ENCODE results near the gene SLC7A8.

Gene SLC7A8

DNA sequence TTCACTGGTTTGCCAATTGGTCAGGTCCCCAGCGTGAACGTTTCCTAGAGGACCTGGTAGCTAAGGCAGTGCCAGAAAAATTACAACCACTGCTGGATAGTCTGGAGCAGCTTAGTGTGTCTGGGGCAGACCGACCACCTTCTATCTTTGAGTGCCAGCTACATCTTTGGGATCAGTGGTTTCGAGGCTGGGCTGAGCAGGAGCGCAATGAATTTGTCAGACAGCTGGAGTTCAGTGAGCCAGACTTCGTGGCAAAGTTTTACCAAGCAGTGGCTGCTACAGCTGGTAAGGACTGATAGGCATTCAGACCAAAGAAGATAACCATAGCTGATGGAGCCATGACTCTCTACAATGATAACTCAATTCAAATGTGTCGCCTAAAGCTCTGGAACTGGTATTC is 85.7 kb downstream of the SLC7A8 start:
- in situ Hi-C loops (cut with HindIII; ENCODE audit: low sequenced_read_pairs) = no loop called here

DNA sequence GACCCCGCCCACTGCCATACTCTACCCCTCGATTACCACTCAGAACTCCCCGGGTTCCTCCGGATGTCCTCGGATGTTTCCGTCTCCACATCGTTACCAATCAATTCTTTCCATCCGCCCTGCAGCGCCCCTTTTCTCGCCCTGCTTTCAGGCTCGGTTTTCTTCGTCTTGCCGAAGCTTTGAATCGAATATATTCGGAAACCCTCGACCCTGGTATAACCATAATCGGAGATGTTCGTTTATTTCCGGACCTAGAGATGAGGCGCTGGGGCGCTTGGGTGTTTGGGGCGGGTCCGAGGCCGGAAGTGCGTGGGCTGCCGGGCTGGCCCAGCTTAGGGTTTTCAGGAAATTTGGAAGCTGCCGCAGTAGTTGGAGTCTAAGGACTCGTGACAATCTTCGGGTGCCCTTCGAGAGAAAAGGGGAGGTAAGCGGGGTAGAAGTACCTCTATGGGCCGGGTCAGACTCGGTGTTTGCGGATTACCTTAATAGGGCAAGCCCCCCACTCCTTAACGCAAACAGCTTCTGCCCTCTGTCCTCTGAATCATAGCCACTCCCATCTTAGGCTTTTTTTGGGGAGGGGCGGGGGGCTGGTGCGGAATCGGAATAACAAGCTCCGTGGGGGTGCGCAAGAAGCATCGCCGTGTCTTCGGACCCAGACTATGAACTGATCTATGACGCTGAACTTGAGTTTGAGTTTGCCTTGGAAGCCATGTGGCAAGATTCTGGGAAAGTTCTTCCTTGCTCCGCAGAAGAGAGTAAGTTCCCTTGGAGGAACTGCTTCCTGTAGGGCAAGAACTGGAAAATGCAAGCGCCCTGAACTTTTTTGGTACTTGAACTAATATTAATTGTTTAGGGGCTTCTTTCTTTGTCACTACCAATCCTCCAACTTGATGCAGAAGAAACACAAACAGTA is 88.0 kb downstream of the SLC7A8 start, which contains the start of gene C14orf119:
TSS of gene C14orf119 (plus strand) at position 310 of the 913 bp plus-strand sequence. CDS start 2,154 bp downstream, outside the sequence.
- in situ Hi-C loops (cut with HindIII; ENCODE audit: low sequenced_read_pairs) = no loop called here

DNA sequence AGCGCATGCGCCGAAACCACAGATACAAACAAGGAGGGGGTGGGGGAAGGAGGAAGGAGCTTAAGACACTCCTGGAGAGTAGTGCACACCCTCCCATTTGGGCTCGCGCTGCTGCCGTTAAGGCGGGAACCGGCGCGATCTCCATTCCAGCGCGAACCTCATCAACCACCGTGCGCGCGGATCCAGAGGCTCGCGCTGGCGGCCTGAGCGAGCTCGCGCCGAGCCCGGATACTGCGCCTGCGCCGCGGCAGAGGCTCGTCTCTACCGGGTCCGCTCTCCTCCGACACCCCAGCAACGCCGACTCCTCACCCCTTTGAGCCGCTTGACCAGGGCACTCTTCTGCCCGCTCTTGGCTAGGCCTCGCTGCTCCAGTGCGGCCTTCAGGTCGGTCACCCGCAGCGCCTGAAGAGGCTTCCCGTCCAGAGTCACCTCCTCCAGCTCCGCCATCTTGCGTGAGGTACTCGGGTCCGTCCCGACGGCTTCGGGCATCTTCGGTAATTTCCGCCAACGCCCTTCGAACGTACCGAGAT is 88.7 kb downstream of the SLC7A8 start, which contains the start of gene ACIN1:
TSS of gene ACIN1 (minus strand) at position 471 of the 530 bp plus-strand sequence. CDS start at position 447, 24 bp downstream.
- in situ Hi-C loops (cut with HindIII; ENCODE audit: low sequenced_read_pairs) = no loop called here

DNA sequence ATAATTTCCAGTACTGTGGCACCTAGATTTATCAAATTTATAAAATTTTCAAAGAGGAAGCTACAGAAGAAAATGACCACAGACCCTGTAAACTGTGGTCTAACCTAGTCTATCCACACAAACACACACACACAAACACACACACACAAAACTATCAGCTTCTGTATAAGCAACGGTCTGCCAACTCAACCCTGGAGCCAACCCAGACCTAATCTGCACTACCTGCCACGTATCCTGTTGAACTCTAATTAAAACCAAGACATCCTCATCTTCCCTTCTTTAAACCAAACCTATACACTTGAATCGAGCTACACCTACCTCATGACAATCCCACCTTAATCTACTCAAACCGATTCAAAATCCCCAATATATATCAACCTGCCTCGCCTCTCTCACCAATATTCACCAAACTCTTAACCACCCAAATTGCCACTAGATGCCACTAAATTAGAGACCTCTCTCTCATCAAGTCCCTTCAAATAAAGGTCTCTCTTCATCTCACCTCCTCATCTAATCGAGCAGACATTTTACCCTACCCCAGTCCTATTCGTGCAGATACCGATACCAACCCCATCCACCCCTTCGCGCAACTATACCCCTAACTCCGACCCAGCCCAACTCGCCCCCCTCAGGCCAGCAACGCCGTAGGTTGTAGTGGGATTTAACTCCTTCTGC is 89.3 kb downstream of the SLC7A8 start:
- in situ Hi-C loops (cut with HindIII; ENCODE audit: low sequenced_read_pairs) = no loop called here

DNA sequence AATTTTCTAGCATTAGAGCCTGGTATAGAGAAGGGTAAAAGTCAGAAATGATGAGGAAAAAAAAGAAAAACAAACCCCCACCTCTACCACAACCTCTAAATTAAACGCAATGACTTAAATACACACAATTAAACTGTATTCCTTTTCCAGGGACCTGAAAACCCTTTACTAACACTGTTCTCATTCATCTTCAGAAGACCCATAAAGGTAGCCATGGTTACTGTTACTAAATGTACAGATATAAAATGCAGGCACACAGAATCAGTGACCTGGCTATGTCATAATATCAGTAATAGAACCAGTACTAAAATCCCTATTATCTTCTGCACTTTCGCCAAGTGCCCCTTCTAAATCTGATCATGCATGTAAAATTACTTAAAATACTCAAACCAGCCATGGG is 89.9 kb downstream of the SLC7A8 start:
- in situ Hi-C loops (cut with HindIII; ENCODE audit: low sequenced_read_pairs) = no loop called here

DNA sequence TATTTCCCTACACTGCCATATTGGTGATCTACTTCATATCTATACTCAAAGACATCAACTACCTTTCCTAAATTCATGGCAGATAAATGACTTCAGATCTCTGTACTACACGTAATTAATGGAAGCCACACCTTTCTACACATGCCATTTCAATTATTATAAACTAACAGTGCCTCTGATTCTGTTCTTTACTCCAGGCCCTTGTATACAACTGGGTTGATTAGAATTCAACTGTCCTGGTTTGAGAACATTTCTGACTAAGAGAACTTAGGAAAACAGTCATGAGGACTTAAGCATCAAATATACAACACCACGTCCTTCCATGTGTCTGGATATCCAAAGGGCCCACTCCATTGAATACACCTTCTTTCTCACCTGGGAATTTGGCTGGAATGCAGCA is 90.4 kb downstream of the SLC7A8 start:
- in situ Hi-C loops (cut with HindIII; ENCODE audit: low sequenced_read_pairs) = no loop called here

DNA sequence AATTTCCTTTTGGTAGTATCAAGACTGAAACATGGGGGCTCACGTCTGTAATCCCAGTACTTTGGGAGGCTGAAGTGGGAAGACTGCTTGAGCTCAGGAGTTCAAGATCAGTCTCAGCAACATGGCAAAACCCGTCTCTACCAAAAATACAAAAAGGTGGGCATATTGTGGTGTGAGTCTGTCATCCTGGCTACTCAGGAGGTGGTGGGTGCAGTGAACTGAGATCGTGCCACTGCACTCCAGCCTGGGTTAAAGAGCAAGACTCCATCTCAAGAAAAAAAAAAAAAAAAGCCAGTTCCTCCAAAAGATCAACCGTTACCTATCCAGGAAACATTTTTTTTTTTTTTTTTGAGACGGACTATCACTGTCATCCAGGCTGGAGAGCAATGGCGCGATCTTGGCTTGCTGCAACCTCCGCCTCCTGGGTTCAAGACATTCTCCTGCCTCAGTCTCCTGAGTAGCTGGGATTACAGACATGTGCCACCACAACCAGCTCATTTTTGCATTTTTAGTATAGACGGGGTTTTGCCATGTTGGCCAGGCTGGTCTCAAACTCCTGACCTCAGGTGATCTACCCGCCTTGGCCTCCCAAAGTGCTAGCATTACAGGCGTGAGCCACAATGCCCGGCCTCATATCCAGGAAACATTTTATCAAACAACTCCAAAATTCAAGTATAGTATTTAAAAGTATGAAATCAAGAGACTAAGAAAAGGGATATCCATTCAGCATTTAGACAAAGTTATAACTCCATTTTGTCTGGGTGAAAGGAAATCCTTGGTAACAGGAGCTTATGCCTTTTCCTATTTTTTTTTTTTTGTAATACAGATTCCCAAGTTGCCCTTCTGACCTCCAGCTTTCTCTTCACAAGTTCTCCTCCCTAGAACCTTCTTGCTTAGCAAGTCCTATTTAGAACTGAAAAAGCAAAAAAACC is 91.9 kb downstream of the SLC7A8 start:
- in situ Hi-C loops (cut with HindIII; ENCODE audit: low sequenced_read_pairs) = no loop called here

DNA sequence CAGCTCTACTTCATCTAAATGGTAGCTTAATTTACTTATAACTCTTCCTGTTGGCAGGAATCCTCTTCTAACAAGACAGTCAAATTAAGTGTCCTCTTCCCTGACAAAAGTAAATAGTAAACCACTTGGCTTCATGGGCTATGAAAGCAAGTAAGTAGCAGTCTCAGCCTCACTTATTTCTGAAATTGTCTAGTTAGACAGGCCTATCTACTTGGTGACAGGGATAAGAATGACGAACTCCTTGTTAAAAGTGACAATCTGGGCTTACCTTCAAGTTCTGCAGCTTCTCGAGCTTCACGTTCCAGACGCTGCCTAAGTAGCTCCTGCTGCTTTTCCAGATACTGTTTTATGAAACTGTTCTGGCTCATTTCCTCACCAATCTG is 93.2 kb downstream of the SLC7A8 start:
- in situ Hi-C loops (cut with HindIII; ENCODE audit: low sequenced_read_pairs) = no loop called here

DNA sequence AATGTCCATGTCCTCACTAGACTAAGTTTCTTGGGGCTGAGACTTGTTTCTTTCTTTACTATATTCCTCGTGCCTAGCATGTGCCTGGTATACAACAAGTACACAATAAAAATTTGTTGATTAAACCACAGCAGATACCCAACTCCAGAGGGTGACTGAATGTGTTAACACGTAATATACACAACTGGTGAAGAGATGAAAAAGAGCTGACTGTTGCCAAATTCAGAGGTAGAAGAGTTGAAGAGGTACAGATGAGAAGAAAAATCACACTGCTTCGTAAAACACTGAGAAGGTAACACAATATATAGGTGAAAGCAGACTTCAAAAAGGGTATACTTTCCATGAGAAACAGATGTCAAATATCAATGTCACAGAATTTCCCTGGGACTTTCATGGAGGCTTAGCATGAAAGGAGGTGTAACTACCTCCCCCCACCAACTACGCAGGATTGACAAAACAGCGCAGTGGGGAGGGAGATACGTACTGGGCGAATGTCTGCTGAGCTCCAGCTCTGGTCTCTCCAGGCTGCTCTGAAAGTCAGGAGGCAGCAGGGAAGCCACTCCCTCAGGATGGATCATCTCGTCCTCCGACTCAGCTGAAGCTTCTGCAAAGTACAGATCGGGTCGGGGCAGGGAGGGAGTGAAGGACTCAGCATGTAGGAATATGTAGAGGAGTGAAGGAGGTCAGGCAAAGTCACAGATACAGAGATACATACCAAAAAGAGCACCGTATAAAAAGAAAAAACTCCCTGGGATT is 93.8 kb downstream of the SLC7A8 start:
- in situ Hi-C loops (cut with HindIII; ENCODE audit: low sequenced_read_pairs) = no loop called here

DNA sequence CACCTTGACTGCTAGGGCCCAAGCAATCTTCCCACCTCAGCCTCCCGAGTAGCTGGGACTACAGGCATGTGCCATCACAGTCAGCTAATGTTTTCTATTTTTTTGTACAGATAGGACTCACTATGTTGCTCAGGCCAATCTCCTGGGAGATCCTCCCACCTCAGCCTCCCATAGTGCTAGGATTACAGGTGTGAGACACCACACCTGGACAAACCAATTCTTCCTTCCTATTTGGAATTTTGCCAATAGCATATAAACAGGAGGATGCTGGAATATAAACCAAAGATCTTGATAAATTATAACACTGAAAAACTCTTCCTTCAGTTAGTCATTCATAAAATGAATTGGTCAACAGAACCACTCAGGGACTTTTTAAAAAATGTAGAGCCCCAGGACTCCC is 96.9 kb downstream of the SLC7A8 start:
- in situ Hi-C loops (cut with HindIII; ENCODE audit: low sequenced_read_pairs) = no loop called here

DNA sequence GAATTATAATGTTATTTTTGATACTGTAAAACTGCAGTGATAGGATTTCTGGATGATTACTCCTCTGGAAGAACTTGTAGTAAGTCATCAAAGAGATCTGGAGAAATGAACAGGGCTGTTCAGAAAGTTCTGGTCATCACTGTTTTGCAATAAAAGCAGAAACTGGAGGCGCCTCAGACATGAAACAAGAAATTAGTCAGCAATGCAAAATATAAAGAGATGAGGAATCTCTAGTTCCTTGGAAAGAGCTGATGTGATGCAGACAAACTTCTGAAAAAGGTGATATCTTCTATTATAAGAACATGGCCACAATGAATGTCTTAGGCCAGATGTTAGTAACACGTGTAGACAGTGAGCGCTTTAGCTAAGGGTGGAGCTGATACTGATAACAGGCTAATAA is 98.0 kb downstream of the SLC7A8 start:
- in situ Hi-C loops (cut with HindIII; ENCODE audit: low sequenced_read_pairs) = no loop called here

DNA sequence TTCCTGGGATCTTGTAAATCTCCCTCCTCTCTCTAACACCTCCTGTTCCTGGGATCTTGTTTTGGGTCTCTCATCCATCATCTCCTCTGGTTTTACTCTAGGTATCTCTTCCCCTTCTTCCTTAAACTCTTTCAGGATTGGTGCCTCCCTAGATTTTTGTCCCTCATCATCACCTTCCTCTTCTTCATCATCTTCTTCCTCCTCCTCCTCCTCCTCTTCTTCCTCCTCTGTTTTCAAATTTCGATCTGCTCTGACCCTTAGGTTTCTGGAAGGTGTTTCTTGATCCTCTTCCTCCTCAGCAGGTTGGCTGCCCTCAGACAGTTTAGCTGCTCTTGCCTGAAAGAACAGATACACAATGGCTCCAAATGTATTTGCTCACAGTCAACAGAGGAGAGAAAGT is 103.0 kb downstream of the SLC7A8 start:
- in situ Hi-C loops (cut with HindIII; ENCODE audit: low sequenced_read_pairs) = no loop called here

DNA sequence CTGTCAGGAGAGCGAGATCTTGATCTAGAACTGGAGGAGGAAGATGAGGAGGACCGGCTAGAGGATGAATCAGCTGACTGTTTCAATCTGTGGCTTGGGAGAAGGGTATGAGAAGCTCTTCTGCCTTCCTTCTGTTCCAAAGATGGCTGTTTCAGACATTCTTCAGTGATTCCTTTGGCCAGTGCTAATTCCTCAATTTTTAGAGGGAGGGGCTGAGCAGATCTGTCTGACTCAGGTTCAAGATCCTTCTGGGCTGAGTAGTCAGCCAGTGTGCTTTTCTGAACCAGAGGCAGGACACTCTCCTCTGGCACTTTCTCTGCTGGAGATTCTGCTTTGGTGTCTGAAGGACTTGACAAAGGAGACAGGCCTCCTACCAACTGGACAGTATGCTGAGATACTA is 103.7 kb downstream of the SLC7A8 start:
- in situ Hi-C loops (cut with HindIII; ENCODE audit: low sequenced_read_pairs) = no loop called here

DNA sequence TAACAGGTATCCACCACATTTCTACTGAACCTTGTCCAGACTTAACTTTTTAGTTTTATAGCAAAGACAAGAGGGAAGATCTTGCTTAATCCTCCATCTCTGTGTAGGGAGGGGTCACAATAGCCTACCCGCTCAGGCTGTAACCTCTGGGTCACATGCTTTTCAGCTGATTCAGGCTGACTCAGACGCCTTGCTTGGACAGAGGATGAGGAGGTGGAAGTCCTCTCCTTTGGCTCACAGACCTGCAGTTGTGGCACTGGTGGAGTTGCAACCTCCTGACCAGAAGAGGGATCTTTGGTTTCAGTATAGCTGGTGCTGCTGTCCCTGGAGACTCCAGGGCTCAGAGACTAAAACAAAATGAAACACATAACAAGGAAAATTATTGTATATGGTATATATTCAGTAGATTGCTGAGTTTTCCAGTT is 104.8 kb downstream of the SLC7A8 start:
- in situ Hi-C loops (cut with HindIII; ENCODE audit: low sequenced_read_pairs) = no loop called here

DNA sequence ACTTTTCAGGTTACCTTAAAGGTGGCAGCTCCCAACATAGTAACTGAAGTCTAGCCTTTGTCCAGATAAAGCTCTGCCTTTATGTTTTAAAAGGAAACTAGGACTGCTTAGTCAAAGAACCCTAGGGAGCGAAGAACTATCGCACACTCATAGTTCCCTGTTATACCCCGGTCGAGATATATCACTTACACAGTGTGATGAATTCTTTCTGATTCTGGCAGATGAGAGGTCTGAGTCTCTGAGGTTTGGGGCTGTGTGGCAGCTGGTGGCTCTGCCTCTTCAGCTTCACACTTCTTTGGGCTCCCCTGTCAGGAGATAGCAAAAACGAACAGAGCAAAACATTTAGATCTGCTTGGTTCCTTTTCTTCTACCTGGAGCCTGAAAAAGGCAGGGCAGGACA is 105.5 kb downstream of the SLC7A8 start:
- in situ Hi-C loops (cut with HindIII; ENCODE audit: low sequenced_read_pairs) = no loop called here

DNA sequence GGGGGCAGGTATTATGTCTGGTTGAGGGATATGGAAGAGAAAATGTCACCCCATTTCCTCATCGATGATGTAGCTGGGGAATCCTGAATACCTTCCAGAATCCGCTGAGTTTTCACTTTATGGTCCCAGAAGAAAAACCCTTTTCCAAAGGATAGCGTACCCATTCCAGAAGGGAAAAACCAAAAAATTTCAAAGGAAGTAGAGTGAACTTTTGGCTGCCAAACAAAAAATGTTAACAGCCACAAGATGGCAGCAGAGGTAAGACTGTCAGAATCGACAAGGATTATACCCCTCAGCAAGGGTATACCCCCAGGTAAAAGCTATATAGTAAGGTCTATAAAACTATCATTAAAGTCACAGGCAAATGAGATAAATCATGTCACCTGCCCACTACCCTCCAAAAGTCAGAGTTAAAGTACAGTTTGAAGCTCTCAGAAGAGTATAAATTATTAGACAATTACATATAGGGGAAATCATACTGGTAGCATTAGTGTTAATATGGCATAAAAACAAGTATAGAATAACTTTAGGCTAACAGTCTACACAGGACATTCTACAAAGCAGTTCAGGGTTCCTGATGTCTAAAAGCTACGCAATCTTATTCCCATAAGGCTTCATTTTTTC is 106.6 kb downstream of the SLC7A8 start:
- in situ Hi-C loops (cut with HindIII; ENCODE audit: low sequenced_read_pairs) = no loop called here

All from DLD1 (cell line).